Erythroblast (primary cell): ENCODE data around the gene NPW.

Source experiments
- GATA1 ChIP-seq: IDR thresholded peaks from 2 replicates; pipeline ENCODE4 v1.6.1; 2011; ENCODE audit warnings: low read depth, mild to moderate bottlenecking, control low read depth, low read length, moderate library complexity
- POLR2A ChIP-seq: IDR thresholded peaks from 2 replicates; pipeline ENCODE4 v1.6.1; 2011; ENCODE audit warnings: mild to moderate bottlenecking, low read length

GRCh38 chr16:2061526-2061925 is 41.9 kb downstream of the NPW start:
- no peak for TF ChIP-seq POLR2A
- TF ChIP-seq GATA1: no peak
